Neural cell (in vitro differentiated cells): ENCODE results near the gene MAP6. TPM values are rescaled to one million over a fixed set of nuclear protein-coding genes. Genes with fewer than 3 reads are reported as not detected.
A peak's percentile ranks its signal among the peaks of the same experiment; 100 is the strongest.
"Not testable (repeated sequence)": the region's sequence is repeated elsewhere in the genome, so short reads cannot be mapped to it uniquely, and the experiment has no call there.

Experiments used
- H2AFZ ChIP-seq: fragments of 200-600, 300-800 bp; sonication (generic), shearing (Covaris generic); 2 replicates; pipeline ENCODE4 v1.6.0; 2014; ENCODE audit warnings: low read depth, mild to moderate bottlenecking, antibody characterized with exemption, low read length, moderate library complexity
- H3F3A ChIP-seq: fragments of 200-600 bp; shearing (Covaris generic); 2 replicates; pipeline ENCODE4 v1.6.1; 2016; ENCODE audit warnings: mild to moderate bottlenecking, moderate library complexity, mixed read lengths, antibody characterized with exemption, low read length; ENCODE audit not compliant: insufficient read depth, poor library complexity, severe bottlenecking
- H3K27ac ChIP-seq: fragments of 200-600, 300-800 bp; sonication (generic), shearing (Covaris generic); 2 replicates; pipeline ENCODE4 v1.5.1; 2014; ENCODE audit warnings: mild to moderate bottlenecking, low read length, moderate library complexity
- H3K27me3 ChIP-seq: fragments of 300-800, 200-600 bp; sonication (generic), shearing (Covaris generic); 2 replicates; pipeline ENCODE4 v1.6.0; 2014; ENCODE audit warnings: mild to moderate bottlenecking, low read depth, low read length, moderate library complexity; ENCODE audit not compliant: insufficient read depth
- H3K36me3 ChIP-seq: fragments of 300-800, 200-600 bp; sonication (generic), shearing (Covaris generic); 2 replicates; pipeline ENCODE4 v1.5.1; 2014; ENCODE audit warnings: mild to moderate bottlenecking, antibody characterized with exemption, low read length, moderate library complexity; ENCODE audit not compliant: insufficient read depth
- H3K4me2 ChIP-seq: fragments of 300-800, 200-600 bp; sonication (generic), shearing (Covaris generic); 2 replicates; pipeline ENCODE4 v1.6.0; 2014; ENCODE audit warnings: mild to moderate bottlenecking, low read length
- H3K4me3 ChIP-seq: fragments of 300-800, 200-600 bp; sonication (generic), shearing (Covaris generic); 2 replicates; pipeline ENCODE4 v1.5.1; 2014; ENCODE audit warnings: mild to moderate bottlenecking, low read length, moderate library complexity
- H3K79me2 ChIP-seq: fragments of 200-600 bp; shearing (Covaris generic); replicated peaks from 2 replicates; pipeline ENCODE4 v1.6.0; 2014; ENCODE audit warnings: mild to moderate bottlenecking, low read length, moderate library complexity; ENCODE audit not compliant: insufficient read depth
- H3K9ac ChIP-seq: fragments of 300-800, 200-600 bp; sonication (generic), shearing (Covaris generic); 2 replicates; pipeline ENCODE4 v1.6.1; 2016; ENCODE audit warnings: mild to moderate bottlenecking, low read length, mixed read lengths
- H3K9me2 ChIP-seq: fragments of 200-600 bp; shearing (Covaris generic); 2 replicates; pipeline ENCODE4 v1.6.1; 2016; ENCODE audit warnings: mild to moderate bottlenecking, low read length, mixed read lengths; ENCODE audit not compliant: insufficient read depth
- H3K9me3 ChIP-seq: fragments of 200-600, 300-800 bp; sonication (generic), shearing (Covaris generic); 2 replicates; pipeline ENCODE4 v1.6.1; 2016; ENCODE audit warnings: mild to moderate bottlenecking, mixed run types, low read length, moderate library complexity, mixed read lengths
- H4K20me1 ChIP-seq: fragments of 200-600 bp; shearing (Covaris generic); 2 replicates; pipeline ENCODE4 v1.6.1; 2016; ENCODE audit warnings: mild to moderate bottlenecking, mixed run types; ENCODE audit not compliant: insufficient read depth
- EP300 ChIP-seq: fragments of 450-650 bp; conservative IDR thresholded peaks from 2 replicates; pipeline ENCODE4 v1.6.1; 2014; ENCODE audit warnings: antibody characterized with exemption, mild to moderate bottlenecking, moderate library complexity; ENCODE audit not compliant: poor library complexity, severe bottlenecking
- EZH2 ChIP-seq: fragments of 200-600, 300-800 bp; shearing (Covaris generic), sonication (generic); IDR thresholded peaks from 2 replicates; pipeline ENCODE4 v1.6.1; 2014; ENCODE audit warnings: antibody characterized with exemption, low read length, borderline replicate concordance, mild to moderate bottlenecking; ENCODE audit not compliant: insufficient read depth, poor library complexity, severe bottlenecking
- MXI1 ChIP-seq: fragments of 450-650 bp; conservative IDR thresholded peaks from 2 replicates; pipeline ENCODE4 v1.6.1; 2014; ENCODE audit warnings: antibody characterized with exemption, mild to moderate bottlenecking; ENCODE audit not compliant: poor library complexity, severe bottlenecking
- POLR2AphosphoS5 ChIP-seq: IDR thresholded peaks from 2 replicates; pipeline ENCODE4 v1.6.1; 2012
- RAD21 ChIP-seq: fragments of 450-650 bp; conservative IDR thresholded peaks from 2 replicates; pipeline ENCODE4 v1.6.1; 2014; ENCODE audit warnings: antibody characterized with exemption, mild to moderate bottlenecking, moderate library complexity
- SMC3 ChIP-seq: fragments of 450-650 bp; conservative IDR thresholded peaks from 2 replicates; pipeline ENCODE4 v1.6.1; 2014; ENCODE audit warnings: antibody characterized with exemption, mild to moderate bottlenecking, moderate library complexity; ENCODE audit not compliant: poor library complexity
- TAF1 ChIP-seq: IDR thresholded peaks from 2 replicates; pipeline ENCODE4 v1.6.1; 2012; ENCODE audit warnings: low read depth
- polyA plus RNA-seq: library from polyadenylated mRNA; depleted of rRNA; stranded (reverse); fragments of >200 nt; gene quantifications from 2 replicates; pipeline ENCODE4 v1.2.3, GENCODE V29; 2014
- TF ChIP-seq, protein P1 (sequence below): fragments of 450-650 bp; IDR thresholded peaks from 2 replicates; pipeline ENCODE4 v1.5.1; 2014; ENCODE audit warnings: antibody characterized with exemption, mild to moderate bottlenecking, moderate library complexity; ENCODE audit not compliant: poor library complexity, severe bottlenecking
- TF ChIP-seq, protein P2 (sequence below): IDR thresholded peaks from 2 replicates; pipeline ENCODE4 v1.6.1; 2012; ENCODE audit warnings: borderline replicate concordance

The MAP6 gene
- polyA plus RNA-seq, 1 donor from 2014 or later: 178 TPM

DNA sequence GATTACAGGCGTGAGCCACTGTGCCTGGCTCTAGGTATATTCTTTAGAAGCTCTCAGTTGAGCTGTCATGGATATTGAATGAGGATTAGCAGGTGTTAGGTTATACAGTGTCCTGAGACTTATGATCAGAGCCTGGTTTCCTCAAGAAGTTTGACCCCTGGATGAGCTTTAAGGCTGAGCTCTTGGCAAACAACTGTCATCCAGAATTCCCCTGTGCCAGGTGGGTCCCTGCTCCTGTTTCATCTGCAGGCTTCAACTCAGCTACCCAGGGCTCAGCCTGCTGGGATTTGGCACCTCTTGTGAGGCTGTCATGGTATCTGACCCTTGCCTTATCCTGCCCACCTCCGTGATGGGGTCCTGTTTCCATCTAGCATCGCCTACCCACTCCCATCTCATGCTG is 82.4 kb downstream of the MAP6 start:
- Histone ChIP-seq H3K27me3 (no peaks in the 10 kb centered on the region), H3K27ac (no peak overlapping the region), H3K79me2 (no peaks in the 10 kb centered on the region), H3K4me2 (no peak overlapping the region), H2AFZ (no peak overlapping the region), H3K4me3 (no peak overlapping the region), H4K20me1 (no peaks in the 10 kb centered on the region), H3K9ac (no peak overlapping the region), H3K36me3 (no peaks in the 10 kb centered on the region), H3F3A (peaks cover 3% of the 10 kb centered on the region), H3K9me3 (no peaks in the 10 kb centered on the region), H3K9me2 (no peaks in the 10 kb centered on the region)
- TF ChIP-seq EP300 (no peak), RAD21 (no peak), POLR2AphosphoS5 (no peak), EZH2 (no peak), MXI1 (no peak)
- TF ChIP-seq, protein P1, sequence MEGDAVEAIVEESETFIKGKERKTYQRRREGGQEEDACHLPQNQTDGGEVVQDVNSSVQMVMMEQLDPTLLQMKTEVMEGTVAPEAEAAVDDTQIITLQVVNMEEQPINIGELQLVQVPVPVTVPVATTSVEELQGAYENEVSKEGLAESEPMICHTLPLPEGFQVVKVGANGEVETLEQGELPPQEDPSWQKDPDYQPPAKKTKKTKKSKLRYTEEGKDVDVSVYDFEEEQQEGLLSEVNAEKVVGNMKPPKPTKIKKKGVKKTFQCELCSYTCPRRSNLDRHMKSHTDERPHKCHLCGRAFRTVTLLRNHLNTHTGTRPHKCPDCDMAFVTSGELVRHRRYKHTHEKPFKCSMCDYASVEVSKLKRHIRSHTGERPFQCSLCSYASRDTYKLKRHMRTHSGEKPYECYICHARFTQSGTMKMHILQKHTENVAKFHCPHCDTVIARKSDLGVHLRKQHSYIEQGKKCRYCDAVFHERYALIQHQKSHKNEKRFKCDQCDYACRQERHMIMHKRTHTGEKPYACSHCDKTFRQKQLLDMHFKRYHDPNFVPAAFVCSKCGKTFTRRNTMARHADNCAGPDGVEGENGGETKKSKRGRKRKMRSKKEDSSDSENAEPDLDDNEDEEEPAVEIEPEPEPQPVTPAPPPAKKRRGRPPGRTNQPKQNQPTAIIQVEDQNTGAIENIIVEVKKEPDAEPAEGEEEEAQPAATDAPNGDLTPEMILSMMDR: no peak

- Histone ChIP-seq H2AFZ (no peak overlapping the region), H3K27ac (no peak overlapping the region)
Observed at GRCh38 chr11:75585293-75585670, 83.6 kb downstream of the MAP6 start.

DNA sequence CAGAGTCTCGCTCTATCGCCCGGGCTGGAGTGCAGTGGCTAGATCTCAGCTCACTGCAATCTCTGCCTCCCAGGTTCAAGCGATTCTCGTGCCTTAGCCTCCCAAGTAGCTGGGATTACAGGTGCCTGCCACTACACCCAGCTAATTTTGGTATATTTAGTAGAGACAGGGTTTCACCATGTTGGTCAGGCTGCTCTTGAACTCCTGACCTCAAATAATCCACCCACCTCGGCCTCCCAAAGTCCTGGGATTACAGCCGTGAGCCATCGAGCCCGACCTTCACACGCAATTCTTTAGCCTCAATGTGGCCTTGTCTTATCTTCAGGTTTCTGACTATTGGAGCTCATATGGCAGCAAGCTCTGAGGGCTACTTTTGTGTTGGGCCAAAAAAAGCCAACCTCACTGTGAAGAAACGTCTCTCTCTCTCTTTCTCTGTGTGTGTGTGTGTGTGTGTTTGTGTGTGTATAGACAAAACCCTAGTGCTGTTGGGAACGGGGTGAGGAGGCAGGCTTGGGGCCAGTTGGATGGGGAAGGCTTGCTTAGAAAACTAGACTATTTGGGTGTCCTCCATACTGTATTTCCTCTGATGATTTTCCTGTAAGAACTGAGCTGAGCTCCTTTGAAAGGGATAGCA is 84.1 kb downstream of the MAP6 start:
- not testable (repeated sequence) for H3K4me2 ChIP-seq, H3K9me3 ChIP-seq, H2AFZ ChIP-seq, H3K9me2 ChIP-seq, H3K9ac ChIP-seq, H4K20me1 ChIP-seq, H3K36me3 ChIP-seq, H3F3A ChIP-seq, H3K4me3 ChIP-seq, H3K79me2 ChIP-seq, H3K27me3 ChIP-seq
- peak overlapping the region; percentile 90 for H3K27ac ChIP-seq

More at GRCh38 chr11:75585293-75585670, 83.6 kb downstream of the MAP6 start:
- no peaks in the 10 kb centered on the region for H3K79me2 ChIP-seq
- no peaks in the 10 kb centered on the region for H3K36me3 ChIP-seq
- H4K20me1 ChIP-seq: no peaks in the 10 kb centered on the region
- TF ChIP-seq, protein P1: no peak
- TF ChIP-seq, protein P2, sequence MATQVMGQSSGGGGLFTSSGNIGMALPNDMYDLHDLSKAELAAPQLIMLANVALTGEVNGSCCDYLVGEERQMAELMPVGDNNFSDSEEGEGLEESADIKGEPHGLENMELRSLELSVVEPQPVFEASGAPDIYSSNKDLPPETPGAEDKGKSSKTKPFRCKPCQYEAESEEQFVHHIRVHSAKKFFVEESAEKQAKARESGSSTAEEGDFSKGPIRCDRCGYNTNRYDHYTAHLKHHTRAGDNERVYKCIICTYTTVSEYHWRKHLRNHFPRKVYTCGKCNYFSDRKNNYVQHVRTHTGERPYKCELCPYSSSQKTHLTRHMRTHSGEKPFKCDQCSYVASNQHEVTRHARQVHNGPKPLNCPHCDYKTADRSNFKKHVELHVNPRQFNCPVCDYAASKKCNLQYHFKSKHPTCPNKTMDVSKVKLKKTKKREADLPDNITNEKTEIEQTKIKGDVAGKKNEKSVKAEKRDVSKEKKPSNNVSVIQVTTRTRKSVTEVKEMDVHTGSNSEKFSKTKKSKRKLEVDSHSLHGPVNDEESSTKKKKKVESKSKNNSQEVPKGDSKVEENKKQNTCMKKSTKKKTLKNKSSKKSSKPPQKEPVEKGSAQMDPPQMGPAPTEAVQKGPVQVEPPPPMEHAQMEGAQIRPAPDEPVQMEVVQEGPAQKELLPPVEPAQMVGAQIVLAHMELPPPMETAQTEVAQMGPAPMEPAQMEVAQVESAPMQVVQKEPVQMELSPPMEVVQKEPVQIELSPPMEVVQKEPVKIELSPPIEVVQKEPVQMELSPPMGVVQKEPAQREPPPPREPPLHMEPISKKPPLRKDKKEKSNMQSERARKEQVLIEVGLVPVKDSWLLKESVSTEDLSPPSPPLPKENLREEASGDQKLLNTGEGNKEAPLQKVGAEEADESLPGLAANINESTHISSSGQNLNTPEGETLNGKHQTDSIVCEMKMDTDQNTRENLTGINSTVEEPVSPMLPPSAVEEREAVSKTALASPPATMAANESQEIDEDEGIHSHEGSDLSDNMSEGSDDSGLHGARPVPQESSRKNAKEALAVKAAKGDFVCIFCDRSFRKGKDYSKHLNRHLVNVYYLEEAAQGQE: no peak
- no peak for TF ChIP-seq EZH2
- TF ChIP-seq RAD21: no peak
- no peak for TF ChIP-seq POLR2AphosphoS5
- TF ChIP-seq TAF1: no peak
- no peak for TF ChIP-seq SMC3
- no peak for TF ChIP-seq EP300
- TF ChIP-seq MXI1: no peak
- H3K4me2 ChIP-seq: no peak overlapping the region
- H3K9me3 ChIP-seq: no peaks in the 10 kb centered on the region
- no peak overlapping the region for H3K9ac ChIP-seq
- peaks cover 3% of the 10 kb centered on the region for H3F3A ChIP-seq
- no peak overlapping the region for H3K4me3 ChIP-seq
- H3K27me3 ChIP-seq: no peaks in the 10 kb centered on the region
- H3K9me2 ChIP-seq: no peaks in the 10 kb centered on the region
